GM12878 (cell line): Measurements from ENCODE around the gene HCAR1. TPM values are rescaled to one million over a fixed set of nuclear protein-coding genes. Genes with fewer than 3 reads are reported as not detected.

ENCODE experiments used
- BACH1 ChIP-seq: fragments of 450-650 bp; IDR thresholded peaks from 2 replicates; pipeline ENCODE4 v1.6.1; 2017; ENCODE audit warnings: mild to moderate bottlenecking, borderline replicate concordance
- BCL11A ChIP-seq: IDR thresholded peaks from 2 replicates; pipeline ENCODE4 v1.6.1; 2011; ENCODE audit warnings: low read depth, low read length
- BMI1 ChIP-seq: fragments of 450-650 bp; IDR thresholded peaks from 2 replicates; pipeline ENCODE4 v1.6.1; 2016; ENCODE audit warnings: mild to moderate bottlenecking, moderate library complexity, borderline replicate concordance
- CHD1 ChIP-seq: IDR thresholded peaks from 2 replicates; pipeline ENCODE4 v1.6.1; 2012; ENCODE audit warnings: low read depth, low read length, improper control_type of control experiment
- EGR1 ChIP-seq, 2 experiments: IDR thresholded peaks; 1 replicate in 1 of 2; 2 replicates in 1 of 2; pipeline ENCODE4 v1.6.1; 2011 to 2012; ENCODE audit warnings: low read depth in 2 of 2, low read length in 2 of 2, borderline replicate concordance in 1 of 2, mild to moderate bottlenecking in 1 of 2, moderate library complexity in 1 of 2
- ESRRA ChIP-seq: IDR thresholded peaks from 2 replicates; pipeline ENCODE4 v1.6.1; 2012; ENCODE audit warnings: mild to moderate bottlenecking, low read length, improper control_type of control experiment
- FOXK2 ChIP-seq: fragments of 450-650 bp; IDR thresholded peaks from 2 replicates; pipeline ENCODE4 v1.6.1; 2017; ENCODE audit warnings: mild to moderate bottlenecking, moderate library complexity
- IKZF1 ChIP-seq: fragments of 450-650 bp; conservative IDR thresholded peaks from 2 replicates; pipeline ENCODE4 v1.6.1; 2017; ENCODE audit warnings: antibody characterized with exemption, mild to moderate bottlenecking
- KAT2A ChIP-seq: conservative IDR thresholded peaks from 2 replicates; pipeline ENCODE4 v1.6.1; 2011; ENCODE audit warnings: low read depth, low read length; ENCODE audit not compliant: control insufficient read depth
- MTA2 ChIP-seq: fragments of 450-650 bp; IDR thresholded peaks from 2 replicates; pipeline ENCODE4 v1.6.1; 2016; ENCODE audit warnings: low read depth, mild to moderate bottlenecking, moderate library complexity
- MYB ChIP-seq: fragments of 150-350 bp; IDR thresholded peaks from 2 replicates; pipeline ENCODE4 v1.6.1; 2014; ENCODE audit warnings: mild to moderate bottlenecking, low read depth, low read length, borderline replicate concordance
- POLR2AphosphoS2 ChIP-seq: IDR thresholded peaks from 2 replicates; pipeline ENCODE4 v1.6.1; 2011; ENCODE audit warnings: low read depth, mild to moderate bottlenecking, low read length, improper control_type of control experiment, moderate library complexity
- RCOR1 ChIP-seq: conservative IDR thresholded peaks from 2 replicates; pipeline ENCODE4 v1.6.1; 2012; ENCODE audit warnings: low read depth, low read length, improper control_type of control experiment
- REST ChIP-seq: IDR thresholded peaks from 2 replicates; pipeline ENCODE4 v1.6.1; 2012; ENCODE audit warnings: mild to moderate bottlenecking, low read depth, low read length
- RUNX3 ChIP-seq: IDR thresholded peaks from 2 replicates; pipeline ENCODE4 v1.6.1; 2012; ENCODE audit warnings: low read length, inconsistent platforms
- SUZ12 ChIP-seq: fragments of 200-600 bp; sonication (generic); IDR thresholded peaks from one replicate; pipeline ENCODE4 v1.6.1; 2018; ENCODE audit warnings: antibody characterized with exemption, mild to moderate bottlenecking; ENCODE audit not compliant: unreplicated experiment
- ZNF217 ChIP-seq: fragments of 450-650 bp; IDR thresholded peaks from 2 replicates; pipeline ENCODE4 v1.6.1; 2017; ENCODE audit warnings: antibody characterized with exemption, mild to moderate bottlenecking
- ZNF24 ChIP-seq: fragments of 450-650 bp; IDR thresholded peaks from 2 replicates; pipeline ENCODE4 v1.6.1; 2017; ENCODE audit warnings: antibody characterized with exemption, mild to moderate bottlenecking
- ZNF384 ChIP-seq: IDR thresholded peaks from 2 replicates; pipeline ENCODE4 v1.6.1; 2012; ENCODE audit warnings: low read depth, mild to moderate bottlenecking, low read length, improper control_type of control experiment, borderline replicate concordance
- ZNF622 ChIP-seq: fragments of 450-650 bp; IDR thresholded peaks from 2 replicates; pipeline ENCODE4 v1.6.1; 2017; ENCODE audit warnings: mild to moderate bottlenecking, inconsistent platforms
- polyA plus RNA-seq, 11 experiments: library from polyadenylated mRNA; depleted of rRNA in 4 of 11; unstranded in 6 of 11; stranded (reverse) in 5 of 11; fragments of >200 nt; fragmentation: Nextera tagmentation in 4 of 11; fragmentation: Illumina TruSeq in 1 of 11; extraction: Ambion mirVana in 4 of 11; extraction: Trizol in 1 of 11; gene quantifications; 1 replicate in 1 of 11; 2 replicates in 10 of 11; pipeline versions ENCODE4 v1.2.1 to v1.2.3, GENCODE V29; 2011 to 2016; ENCODE audit warnings: inconsistent platforms in 2 of 11, missing spikeins in 2 of 11, low read depth in 1 of 11
- total RNA-seq, 4 experiments: library from RNA; depleted of rRNA in 3 of 4; stranded (reverse); fragments of >200 nt in 3 of 4; fragmentation: Illumina TruSeq in 1 of 4; extraction: Trizol in 1 of 4; gene quantifications; 2 replicates each; pipeline versions ENCODE4 v1.2.1 to v1.2.3, GENCODE V29; 2013 to 2021
- TF ChIP-seq, protein P1 (sequence below): fragments of 450-650 bp; conservative IDR thresholded peaks from 2 replicates; pipeline ENCODE4 v1.6.1; 2017; ENCODE audit warnings: mild to moderate bottlenecking, moderate library complexity
- TF ChIP-seq, protein P2 (sequence below): fragments of 450-650 bp; formaldehyde crosslinking; IDR thresholded peaks from 2 replicates; pipeline ENCODE4 v1.4.0; 2022; ENCODE audit warnings: mild to moderate bottlenecking, moderate library complexity

Gene HCAR1
- total and polyA plus RNA-seq, 10 of the 15 experiments (the other 5 are each of a cell fraction or from before 2014, with no cell fraction given) = 0.01 to 0.05 (median 0.04) TPM; not detected in 7

GRCh38 chr12:122726080-122726558 is 4.5 kb downstream of the HCAR1 start (continued):
- TF ChIP-seq IKZF1 = peak; percentile 93
- peak; percentile 65 for TF ChIP-seq RUNX3
- TF ChIP-seq ZNF622 = no peak
- TF ChIP-seq MYB = no peak
- TF ChIP-seq BCL11A = peak; percentile 60; the same call in 1 of the 2 replicates
- no peak for TF ChIP-seq ESRRA
- TF ChIP-seq RCOR1 = no peak
- TF ChIP-seq FOXK2 = no peak
- TF ChIP-seq ZNF217 = peak; percentile 69; the same call in 1 of the 2 replicates
- TF ChIP-seq, protein P1, sequence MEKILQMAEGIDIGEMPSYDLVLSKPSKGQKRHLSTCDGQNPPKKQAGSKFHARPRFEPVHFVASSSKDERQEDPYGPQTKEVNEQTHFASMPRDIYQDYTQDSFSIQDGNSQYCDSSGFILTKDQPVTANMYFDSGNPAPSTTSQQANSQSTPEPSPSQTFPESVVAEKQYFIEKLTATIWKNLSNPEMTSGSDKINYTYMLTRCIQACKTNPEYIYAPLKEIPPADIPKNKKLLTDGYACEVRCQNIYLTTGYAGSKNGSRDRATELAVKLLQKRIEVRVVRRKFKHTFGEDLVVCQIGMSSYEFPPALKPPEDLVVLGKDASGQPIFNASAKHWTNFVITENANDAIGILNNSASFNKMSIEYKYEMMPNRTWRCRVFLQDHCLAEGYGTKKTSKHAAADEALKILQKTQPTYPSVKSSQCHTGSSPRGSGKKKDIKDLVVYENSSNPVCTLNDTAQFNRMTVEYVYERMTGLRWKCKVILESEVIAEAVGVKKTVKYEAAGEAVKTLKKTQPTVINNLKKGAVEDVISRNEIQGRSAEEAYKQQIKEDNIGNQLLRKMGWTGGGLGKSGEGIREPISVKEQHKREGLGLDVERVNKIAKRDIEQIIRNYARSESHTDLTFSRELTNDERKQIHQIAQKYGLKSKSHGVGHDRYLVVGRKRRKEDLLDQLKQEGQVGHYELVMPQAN = no peak
- no peak for TF ChIP-seq REST
- no peak for TF ChIP-seq POLR2AphosphoS2
- TF ChIP-seq ZNF24 = peak; percentile 70; the same call in 1 of the 2 replicates
- TF ChIP-seq KAT2A = no peak
- TF ChIP-seq EGR1 (IDR thresholded peaks at IDR 0.05; ENCODE audit: borderline replicate concordance in 1 of 2, low read depth in 2 of 2, low read length in 2 of 2) = no peak
- no peak for TF ChIP-seq SUZ12
- TF ChIP-seq BACH1 = no peak; the same call in 1 of the 2 replicates
- TF ChIP-seq CHD1 = no peak
- TF ChIP-seq MTA2 = peak; percentile 64; the same call in 1 of the 2 replicates
- no peak for TF ChIP-seq ZNF384
- TF ChIP-seq, protein P2, sequence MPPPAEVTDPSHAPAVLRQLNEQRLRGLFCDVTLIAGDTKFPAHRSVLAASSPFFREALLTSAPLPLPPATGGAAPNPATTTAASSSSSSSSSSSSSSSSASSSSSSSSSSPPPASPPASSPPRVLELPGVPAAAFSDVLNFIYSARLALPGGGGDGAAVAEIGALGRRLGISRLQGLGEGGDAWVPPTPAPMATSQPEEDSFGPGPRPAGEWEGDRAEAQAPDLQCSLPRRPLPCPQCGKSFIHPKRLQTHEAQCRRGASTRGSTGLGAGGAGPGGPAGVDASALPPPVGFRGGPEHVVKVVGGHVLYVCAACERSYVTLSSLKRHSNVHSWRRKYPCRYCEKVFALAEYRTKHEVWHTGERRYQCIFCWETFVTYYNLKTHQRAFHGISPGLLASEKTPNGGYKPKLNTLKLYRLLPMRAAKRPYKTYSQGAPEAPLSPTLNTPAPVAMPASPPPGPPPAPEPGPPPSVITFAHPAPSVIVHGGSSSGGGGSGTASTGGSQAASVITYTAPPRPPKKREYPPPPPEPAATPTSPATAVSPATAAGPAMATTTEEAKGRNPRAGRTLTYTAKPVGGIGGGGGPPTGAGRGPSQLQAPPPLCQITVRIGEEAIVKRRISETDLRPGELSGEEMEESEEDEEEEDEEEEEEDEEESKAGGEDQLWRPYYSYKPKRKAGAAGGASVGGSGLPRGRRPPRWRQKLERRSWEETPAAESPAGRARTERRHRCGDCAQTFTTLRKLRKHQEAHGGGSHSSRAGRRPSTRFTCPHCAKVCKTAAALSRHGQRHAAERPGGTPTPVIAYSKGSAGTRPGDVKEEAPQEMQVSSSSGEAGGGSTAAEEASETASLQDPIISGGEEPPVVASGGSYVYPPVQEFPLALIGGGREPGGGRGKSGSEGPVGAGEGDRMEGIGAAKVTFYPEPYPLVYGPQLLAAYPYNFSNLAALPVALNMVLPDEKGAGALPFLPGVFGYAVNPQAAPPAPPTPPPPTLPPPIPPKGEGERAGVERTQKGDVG (CRISPR knock-in tag) = no peak
- no peak for TF ChIP-seq BMI1
